ENCODE measurements around the gene RIN3.

RIN3 gene

DNA sequence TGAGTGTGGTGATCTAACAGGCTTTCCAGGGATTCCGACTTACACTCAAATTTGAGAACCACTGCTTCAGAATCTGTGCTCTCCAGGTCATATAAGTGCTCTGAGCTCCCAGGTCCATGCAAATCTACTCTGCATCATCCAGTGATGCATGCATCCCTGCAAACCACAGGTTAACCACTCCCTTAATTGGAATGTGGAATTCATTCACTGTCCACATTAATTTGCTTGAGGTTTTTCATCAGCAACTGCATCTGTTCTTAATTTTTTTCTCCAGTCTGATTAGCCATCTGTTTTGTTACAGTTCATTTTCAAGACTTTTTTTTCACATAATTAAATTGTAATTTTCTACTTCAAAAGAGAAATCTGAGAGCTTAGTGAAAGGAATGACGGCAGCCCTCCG, 43.4 kb upstream of the RIN3 start:
- TF ChIP-seq, protein P1, sequence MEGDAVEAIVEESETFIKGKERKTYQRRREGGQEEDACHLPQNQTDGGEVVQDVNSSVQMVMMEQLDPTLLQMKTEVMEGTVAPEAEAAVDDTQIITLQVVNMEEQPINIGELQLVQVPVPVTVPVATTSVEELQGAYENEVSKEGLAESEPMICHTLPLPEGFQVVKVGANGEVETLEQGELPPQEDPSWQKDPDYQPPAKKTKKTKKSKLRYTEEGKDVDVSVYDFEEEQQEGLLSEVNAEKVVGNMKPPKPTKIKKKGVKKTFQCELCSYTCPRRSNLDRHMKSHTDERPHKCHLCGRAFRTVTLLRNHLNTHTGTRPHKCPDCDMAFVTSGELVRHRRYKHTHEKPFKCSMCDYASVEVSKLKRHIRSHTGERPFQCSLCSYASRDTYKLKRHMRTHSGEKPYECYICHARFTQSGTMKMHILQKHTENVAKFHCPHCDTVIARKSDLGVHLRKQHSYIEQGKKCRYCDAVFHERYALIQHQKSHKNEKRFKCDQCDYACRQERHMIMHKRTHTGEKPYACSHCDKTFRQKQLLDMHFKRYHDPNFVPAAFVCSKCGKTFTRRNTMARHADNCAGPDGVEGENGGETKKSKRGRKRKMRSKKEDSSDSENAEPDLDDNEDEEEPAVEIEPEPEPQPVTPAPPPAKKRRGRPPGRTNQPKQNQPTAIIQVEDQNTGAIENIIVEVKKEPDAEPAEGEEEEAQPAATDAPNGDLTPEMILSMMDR (IDR thresholded peaks at IDR 0.05), result no peak
- no peak for TF ChIP-seq ZFX (IDR thresholded peaks at IDR 0.05; ENCODE audit: borderline replicate concordance)
- H3K27ac ChIP-seq, result no peak overlapping the region

DNA sequence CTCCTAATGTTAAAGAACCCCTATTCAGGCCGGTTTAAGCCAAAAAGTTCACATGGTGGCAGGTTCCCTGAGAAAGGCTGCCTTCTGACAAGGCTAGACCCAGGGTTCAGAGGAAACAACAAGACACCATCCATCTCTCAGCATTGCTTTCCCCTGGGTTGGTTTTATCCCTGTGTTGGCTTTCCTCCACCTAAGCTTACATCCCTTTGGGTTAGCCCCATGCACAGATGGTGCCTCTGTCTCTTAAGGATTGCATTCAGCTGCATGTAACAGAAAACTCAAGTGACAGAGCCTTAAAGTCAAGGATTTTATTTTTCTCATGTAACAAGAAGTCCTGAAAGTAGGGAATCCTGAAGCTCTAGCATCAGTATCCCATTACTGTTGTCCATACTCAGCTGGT, 42.8 kb upstream of the RIN3 start:
- TF ChIP-seq, protein P1 (IDR thresholded peaks at IDR 0.05), result no peak
- TF ChIP-seq ZFX (IDR thresholded peaks at IDR 0.05; ENCODE audit: borderline replicate concordance), result no peak
- H3K27ac ChIP-seq, result no peak overlapping the region

DNA sequence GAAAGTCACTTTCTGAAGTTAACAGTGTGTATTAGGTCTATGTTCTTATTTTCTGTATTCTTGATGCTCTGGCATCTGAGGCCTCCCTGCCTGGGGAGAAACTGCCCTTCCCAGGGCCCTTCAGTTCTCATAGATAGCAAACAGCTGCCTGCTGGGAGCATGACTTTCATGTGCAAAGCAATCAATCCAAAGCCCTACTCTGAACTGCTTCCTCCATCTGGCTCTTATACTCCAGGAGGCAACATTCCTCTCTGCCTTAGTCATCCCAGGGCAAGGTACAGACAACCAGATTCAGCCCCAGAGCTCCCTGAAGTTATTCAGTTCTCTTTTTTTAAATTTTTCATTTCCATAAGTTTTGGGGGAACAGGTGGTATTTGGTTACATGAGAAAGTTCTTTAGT, 41.7 kb upstream of the RIN3 start:
- no peak overlapping the region for H3K27ac ChIP-seq
- TF ChIP-seq ZFX (IDR thresholded peaks at IDR 0.05; ENCODE audit: borderline replicate concordance), result no peak
- TF ChIP-seq, protein P1 (IDR thresholded peaks at IDR 0.05), result no peak

DNA sequence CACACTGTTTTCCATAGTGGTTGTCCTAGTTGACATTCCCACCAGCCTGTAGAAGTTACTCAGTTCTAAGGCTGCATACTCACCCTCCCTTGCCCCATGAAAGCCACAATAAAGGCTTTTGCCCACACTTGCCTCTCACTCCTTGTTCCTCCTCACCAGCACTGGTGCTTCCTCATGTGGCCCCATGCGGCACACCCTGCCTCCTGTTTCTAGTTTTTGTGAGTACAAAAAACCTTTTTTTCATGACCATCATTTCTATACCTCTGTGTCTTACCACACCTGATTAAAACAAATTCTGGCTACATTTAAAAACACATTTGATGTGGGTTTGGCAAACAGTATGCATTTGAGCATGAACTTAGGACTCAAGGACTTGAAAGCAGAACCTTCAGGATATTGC, 40.7 kb upstream of the RIN3 start:
- no peak overlapping the region for H3K27ac ChIP-seq
- TF ChIP-seq, protein P1 (IDR thresholded peaks at IDR 0.05), result no peak
- no peak for TF ChIP-seq ZFX (IDR thresholded peaks at IDR 0.05; ENCODE audit: borderline replicate concordance)

DNA sequence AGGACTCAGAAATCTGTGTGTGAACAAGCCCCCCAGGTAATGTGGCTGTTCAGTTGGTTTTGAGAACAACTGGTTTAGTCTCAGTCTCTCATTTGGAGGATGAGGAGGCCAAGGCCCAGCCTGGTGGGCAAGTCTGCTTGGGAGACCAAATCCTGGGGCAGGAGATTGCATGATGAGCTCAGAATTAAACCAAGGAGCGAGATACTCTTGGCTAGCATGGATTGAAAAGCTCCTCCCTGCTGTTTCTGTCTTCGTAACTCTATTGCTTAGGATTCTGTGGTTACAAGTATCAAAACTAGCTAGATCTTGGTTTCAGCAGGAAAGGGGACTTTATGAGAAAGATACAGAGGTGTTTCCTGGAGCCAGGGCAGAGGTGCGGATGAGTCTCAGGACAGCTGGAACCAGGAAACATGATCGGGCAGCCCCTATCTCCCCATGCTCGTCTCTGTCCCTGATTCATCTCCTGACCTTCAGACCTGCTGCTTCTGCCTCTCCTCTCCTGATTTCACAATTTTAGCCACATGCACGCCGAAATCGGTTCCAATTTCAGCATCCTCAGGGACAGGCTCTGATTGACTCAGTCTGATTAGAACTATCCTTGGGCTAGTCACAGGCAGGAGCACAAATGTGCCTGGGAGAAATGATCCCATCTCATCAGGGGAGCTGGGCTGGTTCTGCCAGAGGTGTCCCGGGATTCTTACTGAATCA, 40.2 kb upstream of the RIN3 start:
- no peak overlapping the region for H3K27ac ChIP-seq

DNA sequence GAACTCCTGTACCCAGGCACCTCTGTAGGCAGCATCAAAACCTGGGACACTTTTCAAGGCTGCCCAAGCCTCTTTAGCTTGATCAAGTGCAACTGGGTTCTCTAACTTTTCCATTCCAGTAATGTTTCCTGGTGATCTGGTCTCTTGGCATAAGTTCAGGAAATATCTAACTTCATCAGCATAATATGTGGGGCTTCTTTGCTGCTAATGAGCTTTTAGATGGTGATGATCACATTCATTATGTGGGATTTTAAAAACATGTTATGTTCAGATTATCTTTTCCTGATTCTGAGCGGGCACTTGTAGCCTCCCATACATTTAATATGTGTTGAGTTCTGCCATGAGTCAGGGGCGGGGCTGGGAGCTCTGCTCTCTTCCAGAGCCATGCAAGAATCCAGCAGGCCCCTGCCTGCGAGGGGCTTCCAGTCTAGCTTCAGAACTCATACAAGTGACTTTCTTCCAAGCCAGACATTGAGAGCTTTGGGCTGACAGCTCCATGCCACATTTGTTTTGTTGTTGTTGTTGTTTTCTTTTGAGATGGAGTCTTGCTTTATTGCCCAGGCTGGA, 39.5 kb upstream of the RIN3 start:
- no peak overlapping the region for H3K27ac ChIP-seq
- no peak for TF ChIP-seq ZFX (IDR thresholded peaks at IDR 0.05; ENCODE audit: borderline replicate concordance)
- TF ChIP-seq, protein P1 (IDR thresholded peaks at IDR 0.05), result no peak

More for the DNA sequence above, 40.2 kb upstream of the RIN3 start:
- TF ChIP-seq, protein P1 (IDR thresholded peaks at IDR 0.05), result no peak
- TF ChIP-seq ZFX (IDR thresholded peaks at IDR 0.05; ENCODE audit: borderline replicate concordance), result no peak

DNA sequence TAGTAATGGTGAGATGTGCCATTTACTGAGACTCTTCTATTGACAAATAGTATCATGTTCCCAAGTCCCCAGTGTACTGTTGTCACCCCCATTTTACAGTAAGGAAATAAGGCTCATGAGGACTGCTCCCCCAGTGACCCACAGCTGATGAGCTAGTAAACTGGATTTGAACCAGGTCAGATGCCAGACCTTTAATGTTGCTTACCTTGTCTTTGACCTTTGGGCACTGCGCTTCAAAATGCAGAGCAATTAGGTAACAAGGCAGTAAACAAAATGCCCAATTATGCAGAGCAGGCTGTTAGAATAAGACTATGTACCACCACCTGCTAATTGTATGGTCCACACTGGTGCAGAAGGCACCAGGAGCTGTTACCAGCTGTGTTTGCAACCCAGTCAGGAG, 38.5 kb upstream of the RIN3 start:
- TF ChIP-seq, protein P1 (IDR thresholded peaks at IDR 0.05), result no peak
- no peak for TF ChIP-seq ZFX (IDR thresholded peaks at IDR 0.05; ENCODE audit: borderline replicate concordance)
- no peak overlapping the region for H3K27ac ChIP-seq
